H1 (cell line): ENCODE data around the gene GPX6. TPM values are rescaled to one million over a fixed set of nuclear protein-coding genes. Genes with fewer than 3 reads are reported as not detected.
"Not testable (repeated sequence)": the region's sequence is repeated elsewhere in the genome, so short reads cannot be mapped to it uniquely, and the experiment has no call there.

ENCODE experiments used
- CTCF ChIA-PET: fragments of 300-600 bp; sonication (Branson Sonifier 250); formaldehyde crosslinking; loops from one replicate; lab custom pipeline; 2021; ENCODE audit not compliant: partially characterized antibody; lab: Charles Lee
- POLR2A ChIA-PET: fragments of 300-600 bp; sonication (Branson Sonifier 250); formaldehyde crosslinking; loops from one replicate; lab custom pipeline; 2021; ENCODE audit warnings: inconsistent platforms; ENCODE audit not compliant: partially characterized antibody; lab: Charles Lee
- DNase-seq, 2 experiments: peaks; one replicate each; pipeline versions ENCODE4 v3.0.0 to v3.0.0-alpha.2; 2010 to 2022; ENCODE audit warnings: low spot score in 2 of 2, low read depth in 1 of 2, mixed read lengths in 1 of 2
- FAIRE-seq: peaks from 2 replicates; lab custom pipeline; 2011; peaks lifted over from hg19 to GRCh38; lab: Jason Lieb, UNC
- H2AFZ ChIP-seq: 2 replicates; pipeline ENCODE4 v1.8.1; 2012; ENCODE audit warnings: low read length, inconsistent platforms
- H2AK5ac ChIP-seq: 2 replicates; pipeline ENCODE4 v1.6.1; 2013; ENCODE audit warnings: low read depth, low read length
- H2BK120ac ChIP-seq: replicated peaks from 2 replicates; pipeline ENCODE3; 2013; ENCODE audit warnings: low read depth, low read length, inconsistent platforms
- H2BK12ac ChIP-seq: 2 replicates; pipeline ENCODE4 v1.6.1; 2013; ENCODE audit warnings: low read depth, low read length
- H2BK15ac ChIP-seq: 2 replicates; pipeline ENCODE4 v1.6.1; 2013; ENCODE audit warnings: low read length
- H2BK20ac ChIP-seq: 2 replicates; pipeline ENCODE4 v1.6.1; 2013; ENCODE audit warnings: low read length
- H2BK5ac ChIP-seq: 2 replicates; pipeline ENCODE4 v1.6.1; 2013; ENCODE audit warnings: low read depth, low read length
- H3K14ac ChIP-seq: 2 replicates; pipeline ENCODE4 v1.6.1; 2013; ENCODE audit warnings: inconsistent platforms; ENCODE audit not compliant: insufficient read length
- H3K18ac ChIP-seq: 2 replicates; pipeline ENCODE4 v1.6.1; 2013; ENCODE audit warnings: low read length; ENCODE audit errors: extremely low read depth
- H3K23ac ChIP-seq: 2 replicates; pipeline ENCODE4 v1.6.1; 2013; ENCODE audit warnings: inconsistent platforms; ENCODE audit not compliant: insufficient read length
- H3K23me2 ChIP-seq: 2 replicates; pipeline ENCODE4 v1.6.1; 2013; ENCODE audit warnings: low read depth, low read length
- H3K27ac ChIP-seq: 2 replicates; pipeline ENCODE4 v1.6.1; 2011; ENCODE audit warnings: low read depth, low read length, inconsistent platforms
- H3K27me3 ChIP-seq, 4 experiments: replicated peaks in 1 of 4; 1 replicate in 1 of 4; 2 replicates in 3 of 4; pipeline versions ENCODE4 v1.6.1 to v1.8.1; 2011 to 2013; ENCODE audit warnings: low read length in 3 of 4, mild to moderate bottlenecking in 3 of 4, inconsistent platforms in 2 of 4, mixed read lengths in 2 of 4, moderate library complexity in 1 of 4; ENCODE audit not compliant: control insufficient read depth in 3 of 4, insufficient read depth in 3 of 4; ENCODE audit errors: extremely low read depth in 1 of 4
- H3K36me3 ChIP-seq, 4 experiments: 2 replicates each; pipeline versions ENCODE4 v1.6.1 to v1.8.1; 2011 to 2013; ENCODE audit warnings: mild to moderate bottlenecking in 4 of 4, low read length in 3 of 4, moderate library complexity in 2 of 4, control low read depth in 1 of 4, inconsistent platforms in 1 of 4; ENCODE audit not compliant: insufficient read depth in 4 of 4, control insufficient read depth in 2 of 4
- H3K4ac ChIP-seq: replicated peaks from 2 replicates; pipeline ENCODE3; 2013; ENCODE audit warnings: low read length, low read depth, mixed read lengths, inconsistent platforms; ENCODE audit not compliant: insufficient read length
- H3K4me1 ChIP-seq, 4 experiments: replicated peaks in 1 of 4; 1 replicate in 1 of 4; 2 replicates in 3 of 4; pipeline versions ENCODE4 v1.6.1 to v1.8.1; 2011 to 2013; ENCODE audit warnings: low read length in 3 of 4, inconsistent platforms in 2 of 4, mixed read lengths in 1 of 4; ENCODE audit not compliant: insufficient read depth in 4 of 4, control insufficient read depth in 3 of 4
- H3K4me2 ChIP-seq, 2 experiments: 2 replicates each; pipeline versions ENCODE4 v1.6.1 to v1.8.1; 2011 to 2013; ENCODE audit warnings: low read depth in 2 of 2, low read length in 2 of 2, control low read depth in 1 of 2, inconsistent platforms in 1 of 2, mild to moderate bottlenecking in 1 of 2; ENCODE audit not compliant: insufficient read depth in 1 of 2
- H3K4me3 ChIP-seq, 4 experiments: fragments of 200-600, 300-600 bp in 1 of 4; sonication (generic), shearing (Covaris generic), sonication (Bioruptor Twin) in 1 of 4; 2 replicates each; pipeline versions ENCODE4 v1.5.1 to v1.8.1; 2011 to 2016; ENCODE audit warnings: low read length in 4 of 4, low read depth in 3 of 4, control low read depth in 2 of 4, inconsistent platforms in 2 of 4, mild to moderate bottlenecking in 2 of 4, mixed read lengths in 1 of 4, moderate library complexity in 1 of 4; ENCODE audit not compliant: insufficient read depth in 2 of 4; ENCODE audit errors: extremely low read depth in 1 of 4
- H3K56ac ChIP-seq: replicated peaks from 2 replicates; pipeline ENCODE3; 2013; ENCODE audit warnings: low read depth, mild to moderate bottlenecking, mixed read lengths, low read length, inconsistent platforms; ENCODE audit not compliant: insufficient read length
- H3K79me1 ChIP-seq: 2 replicates; pipeline ENCODE4 v1.6.1; 2013; ENCODE audit warnings: low read depth, low read length, control low read depth
- H3K79me2 ChIP-seq, 2 experiments: 2 replicates each; pipeline versions ENCODE4 v1.6.1 to v1.8.1; 2012 to 2013; ENCODE audit warnings: low read length in 2 of 2, mild to moderate bottlenecking in 2 of 2, inconsistent platforms in 1 of 2; ENCODE audit not compliant: insufficient read depth in 2 of 2, control insufficient read depth in 1 of 2
- H3K9ac ChIP-seq, 4 experiments: replicated peaks in 1 of 4; 1 replicate in 1 of 4; 2 replicates in 3 of 4; pipeline versions ENCODE4 v1.6.1 to v1.8.1; 2011 to 2013; ENCODE audit warnings: low read depth in 3 of 4, low read length in 3 of 4, control low read depth in 2 of 4, mild to moderate bottlenecking in 2 of 4, moderate library complexity in 2 of 4, inconsistent platforms in 1 of 4; ENCODE audit errors: extremely low read depth in 1 of 4
- H3K9me3 ChIP-seq, 2 experiments: 2 replicates each; pipeline versions ENCODE4 v1.6.1 to v1.8.1; 2012 to 2013; ENCODE audit warnings: mild to moderate bottlenecking in 2 of 2, moderate library complexity in 2 of 2, control low read depth in 1 of 2, inconsistent platforms in 1 of 2, low read depth in 1 of 2, low read length in 1 of 2, mixed read lengths in 1 of 2; ENCODE audit not compliant: insufficient read depth in 2 of 2
- H4K20me1 ChIP-seq, 2 experiments: replicated peaks in 1 of 2; 2 replicates each; pipeline versions ENCODE3 to v1.8.1; 2011 to 2013; ENCODE audit warnings: inconsistent platforms in 2 of 2, low read length in 2 of 2, mild to moderate bottlenecking in 1 of 2; ENCODE audit not compliant: insufficient read depth in 2 of 2, control insufficient read depth in 1 of 2
- H4K5ac ChIP-seq: 2 replicates; pipeline ENCODE4 v1.6.1; 2013; ENCODE audit warnings: low read length, low read depth, mixed read lengths, inconsistent platforms; ENCODE audit not compliant: insufficient read length
- H4K8ac ChIP-seq: 2 replicates; pipeline ENCODE4 v1.8.0; 2013; ENCODE audit warnings: mild to moderate bottlenecking, moderate library complexity, low read length, inconsistent platforms; ENCODE audit not compliant: insufficient read depth; ENCODE audit errors: extremely low read depth
- H4K91ac ChIP-seq: replicated peaks from 2 replicates; pipeline ENCODE3; 2013; ENCODE audit warnings: low read length, mixed read lengths, inconsistent platforms; ENCODE audit not compliant: insufficient read length
- WGBS, 2 experiments: shearing (Covaris generic) in 1 of 2; methylation state at CpG; one replicate each; pipeline versions ENCODE4 v1.1.6 to v1.1.7; 2013 to 2015; ENCODE audit warnings: low lambda C conversion rate in 2 of 2, mixed read lengths in 2 of 2, inconsistent platforms in 1 of 2, low coverage in 1 of 2, missing lambda C conversion rate in 1 of 2; ENCODE audit not compliant: insufficient replicate concordance in 2 of 2, insufficient coverage in 1 of 2, insufficient read length in 1 of 2; ENCODE audit errors: extremely low coverage in 1 of 2, missing lambda C conversion rate in 1 of 2; 5-methylcytosine and 5-hydroxymethylcytosine counted together
- polyA plus RNA-seq, 7 experiments: library from polyadenylated mRNA; depleted of rRNA in 3 of 7; stranded (reverse) in 5 of 7; unstranded in 2 of 7; fragments of >200 nt in 5 of 7; fragments of 200-250 nt in 2 of 7; gene quantifications; 1 replicate in 5 of 7; 2 replicates in 1 of 7; 4 replicates in 1 of 7; pipeline versions ENCODE4 v1.2.1 to v1.2.3, GENCODE V29; 2011 to 2013; ENCODE audit warnings: missing spikeins in 2 of 7, mixed read lengths in 2 of 7
- total RNA-seq: library from RNA; stranded (reverse); fragmentation: NEBNext Ultra II Directional; extraction: Animal tissue kit (Norgen Biotek cat#: 25700); gene quantifications from 2 replicates; pipeline ENCODE4 v1.2.1, GENCODE V29; 2021

GPX6 gene
- total and polyA plus RNA-seq, 2 of the 8 experiments (the other 6 are each of a cell fraction or from before 2014, with no cell fraction given): not detected

- not testable (repeated sequence) for FAIRE-seq, H2AK5ac ChIP-seq, H2BK120ac ChIP-seq, H3K79me1 ChIP-seq, H3K36me3 ChIP-seq, DNase-seq, H4K5ac ChIP-seq, H2BK15ac ChIP-seq, H3K4me2 ChIP-seq, H3K4ac ChIP-seq, H3K79me2 ChIP-seq, H3K27me3 ChIP-seq, H2AFZ ChIP-seq, H2BK12ac ChIP-seq, H3K56ac ChIP-seq, H4K91ac ChIP-seq, H3K23ac ChIP-seq, H3K27ac ChIP-seq, H3K9ac ChIP-seq, H3K18ac ChIP-seq, H3K4me1 ChIP-seq, H3K14ac ChIP-seq, H3K9me3 ChIP-seq, H4K20me1 ChIP-seq, H3K4me3 ChIP-seq, H2BK20ac ChIP-seq, H3K23me2 ChIP-seq, H2BK5ac ChIP-seq, H4K8ac ChIP-seq
- 95% methylated on average over 8 of the region's 8 CpGs; no CpG with 5 or more reads in 1 of the 2 experiments for WGBS, 2 experiments
- POLR2A ChIA-PET: interaction anchor here (0.6 to 1.1 kb wide), 2 partner anchors 23 to 698 kb away, joined by 3 to 5 read pairs; no protein-coding TSS in a partner anchor
- CTCF ChIA-PET: interaction anchor here (1.2 to 5.1 kb wide), 2 partner anchors 17 to 18 kb away, joined by 4 to 33 read pairs; no protein-coding TSS in a partner anchor
Observed at GRCh38 chr6:28512387-28512786, 3.2 kb downstream of the GPX6 start.
